ENCODE results near the gene NR6A1.
"Not testable (repeated sequence)": the region's sequence is repeated elsewhere in the genome, so short reads cannot be mapped to it uniquely, and the experiment has no call there.

The NR6A1 gene

DNA sequence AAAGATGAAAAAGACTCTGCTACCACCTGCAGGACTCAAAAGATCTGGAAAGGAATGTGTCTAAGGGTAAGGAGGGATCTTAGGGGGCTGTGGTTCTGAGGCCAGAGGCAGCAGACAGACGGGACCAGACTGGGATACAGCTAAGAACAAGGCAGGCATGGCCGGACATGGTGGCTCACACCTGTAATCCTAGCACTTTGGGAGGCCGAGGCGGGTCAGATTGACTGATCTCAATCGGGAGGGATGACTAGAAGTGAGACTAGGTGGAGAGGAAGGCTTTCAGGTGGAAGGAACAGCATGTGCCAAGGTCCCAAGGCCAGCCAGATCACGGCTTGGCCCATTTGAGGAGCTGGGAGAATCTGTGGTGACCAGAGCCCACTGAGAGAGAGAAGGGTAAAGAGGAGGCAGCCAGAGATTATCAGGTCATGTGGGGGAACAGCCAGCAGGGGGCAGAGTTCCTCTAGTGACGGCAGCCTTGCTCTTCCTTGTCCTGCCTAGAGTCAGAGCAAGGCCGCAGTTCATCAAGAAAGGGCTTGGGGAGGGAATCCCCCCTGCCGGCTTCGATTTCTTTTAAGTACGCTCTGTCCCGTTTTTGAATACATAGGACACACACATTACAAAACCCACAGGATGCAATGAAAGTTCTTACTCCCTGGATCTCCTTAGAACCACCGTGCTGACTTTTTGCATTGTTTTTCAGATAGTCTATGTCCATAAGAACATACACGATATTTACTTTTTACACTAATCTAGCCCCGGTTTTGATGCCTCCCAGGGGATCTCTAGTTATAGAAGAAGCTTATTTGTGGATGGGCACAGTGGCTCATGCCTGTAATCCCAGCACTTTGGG, 3.2 kb upstream of the NR6A1 start:
- DNase-seq, result peak; percentile 66

DNA sequence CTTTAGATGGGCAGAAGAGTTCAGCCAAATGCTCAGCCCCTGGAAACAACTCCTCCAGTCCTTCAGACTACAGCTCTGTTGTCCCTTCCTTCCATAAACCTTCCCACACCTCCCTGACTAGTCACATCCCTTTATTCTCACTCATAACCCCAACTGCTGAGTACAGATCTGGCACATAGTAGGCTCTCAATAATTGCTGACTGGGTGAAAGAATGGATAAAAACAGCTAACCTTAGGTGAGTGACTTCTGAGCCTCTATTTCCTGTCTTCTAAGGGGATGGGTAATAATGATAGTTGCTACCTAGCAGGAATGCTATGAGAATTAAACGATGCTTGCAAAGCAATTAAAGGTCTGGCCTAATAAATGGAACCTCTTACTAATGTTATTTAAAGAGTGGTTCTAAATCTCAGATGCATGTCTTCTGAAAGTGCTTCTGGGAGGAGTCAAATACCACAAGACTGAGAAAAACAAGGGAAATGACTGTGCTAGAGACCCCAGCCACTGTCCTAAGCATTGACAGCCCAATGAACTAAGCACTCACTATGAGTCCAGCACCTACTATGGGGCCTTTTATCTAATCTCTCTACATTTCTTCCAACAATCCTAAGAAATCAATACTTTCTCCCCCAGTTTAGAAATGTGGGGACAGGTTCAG, 2.5 kb upstream of the NR6A1 start:
- DNase-seq, result no peak

DNA sequence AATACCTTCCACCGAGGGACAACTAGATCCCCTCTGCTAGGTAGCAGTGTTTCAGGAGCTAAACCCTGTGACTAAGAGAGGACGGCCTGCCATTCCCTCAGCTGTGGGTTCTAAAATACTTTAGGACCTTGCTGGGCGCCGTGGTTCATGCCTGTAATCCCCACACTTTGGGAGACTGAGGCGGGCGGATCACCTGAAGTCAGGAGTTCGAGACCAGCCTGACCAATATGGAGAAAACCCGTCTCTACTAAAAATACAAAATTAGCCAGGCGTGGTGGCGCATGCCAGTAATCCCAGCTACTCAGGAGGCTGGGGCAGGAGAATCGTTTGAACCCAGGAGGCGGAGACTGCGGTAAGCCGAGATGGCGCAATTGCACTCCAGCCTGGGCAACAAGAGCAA, 1.8 kb upstream of the NR6A1 start:
- not testable (repeated sequence) for DNase-seq

DNA sequence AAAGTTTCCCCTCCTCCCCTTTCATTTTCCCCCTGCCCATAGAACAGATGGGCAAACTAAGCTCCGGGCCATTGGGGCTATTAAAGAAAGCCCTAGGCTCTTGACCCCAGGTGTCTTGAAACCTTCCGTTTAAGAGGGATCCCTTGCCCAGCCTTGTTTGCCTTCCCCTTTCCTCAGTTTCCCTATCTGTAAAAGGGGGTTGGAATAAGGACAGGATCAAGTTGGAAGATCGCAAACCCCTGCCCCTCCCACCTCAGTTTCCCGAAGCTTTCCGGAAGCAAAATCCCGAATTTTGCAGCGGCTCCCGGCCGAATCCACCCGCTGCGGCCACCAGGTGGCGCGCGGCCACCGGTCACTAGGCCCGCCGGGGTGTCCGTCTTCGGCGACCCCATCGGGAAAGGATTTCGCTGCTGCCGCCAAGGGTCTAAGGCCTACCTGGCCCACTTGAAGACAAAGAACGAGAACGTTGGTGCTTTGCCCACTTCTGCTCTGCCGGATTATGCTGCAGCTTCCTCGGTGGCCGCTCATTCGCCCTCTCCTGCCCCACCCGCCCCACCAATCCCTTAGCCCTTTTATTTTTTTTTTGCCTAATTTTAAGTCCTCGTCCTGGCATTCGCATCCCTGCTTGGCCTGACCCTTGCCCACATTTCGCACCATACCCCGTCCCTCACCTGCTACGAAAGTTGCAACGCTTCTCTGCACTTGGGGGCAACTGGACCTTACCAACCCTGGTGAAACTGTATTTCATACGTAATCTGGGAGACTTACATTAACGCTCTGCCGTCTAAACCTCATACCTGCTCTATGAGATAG, 962 bp upstream of the NR6A1 start:
- DNase-seq, result no peak

DNA sequence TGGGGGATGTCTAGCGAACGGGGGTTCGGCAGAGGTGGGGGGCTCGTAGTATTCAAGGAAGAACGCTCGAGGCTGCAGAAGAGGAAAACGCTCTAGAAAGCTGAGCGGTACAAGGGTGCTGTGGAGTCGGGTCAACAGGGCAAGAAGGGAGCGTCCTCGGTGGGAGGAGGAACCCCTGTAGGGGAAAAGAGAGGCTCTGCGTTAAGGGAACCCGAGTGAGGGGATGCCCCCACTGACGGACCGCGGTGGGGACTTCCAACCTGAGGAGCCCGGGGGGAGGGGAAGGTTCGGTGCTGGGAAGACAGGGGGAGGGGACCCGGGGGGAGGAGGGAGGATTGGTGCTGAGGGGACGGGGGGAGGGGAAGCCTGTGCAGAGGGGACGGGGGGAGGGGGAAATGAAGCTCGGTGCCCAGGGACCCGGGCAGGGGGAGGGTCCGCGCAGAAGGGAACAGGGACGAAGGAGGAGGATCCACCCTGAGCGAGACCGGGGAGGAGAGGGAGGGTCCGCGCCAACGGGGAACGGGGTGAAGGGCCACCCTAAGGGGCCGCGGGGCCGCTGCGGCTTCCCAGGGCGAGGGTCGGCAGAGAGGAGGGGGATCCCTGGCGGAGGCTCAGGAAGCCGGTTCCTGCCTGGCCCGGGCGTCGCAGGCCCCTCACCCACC, 621 bp downstream of the NR6A1 start:
- DNase-seq, result no peak

DNA sequence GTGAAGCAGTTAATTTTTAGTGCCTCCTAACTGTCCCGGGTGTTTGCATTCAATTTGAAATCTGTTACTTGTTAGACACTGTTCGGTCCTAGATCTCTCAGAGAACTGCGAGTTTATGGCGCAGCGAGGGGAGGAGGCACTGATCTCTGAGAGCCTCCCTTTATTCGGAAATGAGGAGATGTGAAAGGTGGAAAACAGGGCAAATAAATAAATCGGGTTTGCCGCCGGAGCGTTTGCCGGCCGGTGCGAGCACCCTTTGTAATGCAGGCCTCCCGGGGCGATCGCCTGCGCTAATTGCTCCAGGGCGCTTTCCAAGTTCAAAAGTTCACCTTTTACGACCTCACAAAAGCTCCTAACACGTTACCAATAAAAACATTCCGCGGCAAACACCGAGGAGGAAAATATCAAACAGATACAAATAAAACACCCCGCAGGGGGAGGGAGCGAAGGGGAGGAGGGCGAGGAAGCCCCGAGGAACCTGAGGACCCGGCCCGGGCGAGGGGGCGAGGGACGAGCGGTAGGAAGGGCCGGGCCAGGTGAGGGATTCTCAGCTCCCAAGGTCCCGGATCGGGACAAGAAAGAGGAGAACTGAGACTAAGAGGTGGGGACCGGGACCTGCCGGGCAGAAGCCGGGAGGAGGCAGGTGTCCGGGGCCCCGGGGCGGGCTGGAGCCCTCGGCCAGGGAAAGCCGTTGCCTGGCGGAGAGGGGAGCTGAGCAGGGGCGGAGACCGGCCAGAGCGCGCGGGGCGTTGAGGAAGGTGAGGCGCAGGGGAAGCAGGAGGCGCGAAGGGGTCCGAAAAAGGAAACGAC, 1.4 kb downstream of the NR6A1 start:
- DNase-seq, result no peak

DNA sequence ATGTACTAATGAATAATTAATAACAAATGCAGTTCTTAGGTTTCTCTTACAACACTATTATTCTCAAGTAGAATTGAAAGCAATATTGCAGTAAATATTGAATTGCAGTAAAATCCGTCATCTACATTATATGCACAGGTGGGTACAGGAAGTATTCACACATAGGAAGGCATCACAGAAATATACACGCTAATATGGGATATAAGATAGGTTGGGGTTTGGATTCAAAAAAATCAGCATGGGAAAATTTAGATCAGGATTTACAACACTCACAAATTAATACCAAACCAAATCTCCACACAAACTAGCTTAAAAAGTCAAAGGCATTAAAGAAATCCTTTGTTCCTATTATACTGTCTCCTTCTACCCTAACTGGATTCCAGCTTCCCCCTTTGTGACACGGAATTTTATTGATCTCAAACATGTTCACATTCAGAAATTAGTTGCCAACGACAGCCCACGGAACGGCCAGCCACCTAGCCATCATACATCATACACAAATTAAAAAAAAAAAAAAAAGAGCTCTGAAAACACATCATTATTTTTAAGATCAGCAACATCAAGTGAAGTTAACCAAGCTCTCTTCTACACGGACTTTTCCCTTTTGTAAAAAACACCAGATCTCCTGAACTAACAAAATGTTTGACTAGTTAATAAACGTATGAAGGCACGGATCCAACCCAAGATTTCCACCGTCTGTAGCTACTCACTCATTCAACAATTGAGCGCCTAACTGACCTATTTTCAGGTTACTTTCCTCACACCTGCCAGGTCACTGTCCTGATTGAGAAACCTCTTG, 2.2 kb downstream of the NR6A1 start:
- DNase-seq, result no peak

DNA sequence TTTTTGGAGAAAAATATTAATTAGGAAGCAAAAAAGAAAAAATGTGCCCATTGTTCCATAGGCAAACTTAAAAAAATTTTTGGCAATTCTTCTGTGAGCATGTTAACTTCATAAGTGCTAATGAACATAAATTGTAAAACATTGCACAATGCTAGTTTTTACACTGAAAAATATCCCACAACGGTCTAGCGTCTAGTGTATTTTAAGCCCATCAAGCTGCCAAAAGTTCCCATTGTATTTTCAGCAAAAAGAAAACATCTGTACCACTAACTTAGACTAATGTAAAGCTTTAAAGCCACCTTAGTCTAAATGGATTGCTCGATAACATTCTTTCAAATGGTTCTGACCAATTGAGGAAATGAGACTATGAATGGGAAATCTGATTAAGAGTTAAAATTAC, 2.8 kb downstream of the NR6A1 start:
- no peak for DNase-seq

DNA sequence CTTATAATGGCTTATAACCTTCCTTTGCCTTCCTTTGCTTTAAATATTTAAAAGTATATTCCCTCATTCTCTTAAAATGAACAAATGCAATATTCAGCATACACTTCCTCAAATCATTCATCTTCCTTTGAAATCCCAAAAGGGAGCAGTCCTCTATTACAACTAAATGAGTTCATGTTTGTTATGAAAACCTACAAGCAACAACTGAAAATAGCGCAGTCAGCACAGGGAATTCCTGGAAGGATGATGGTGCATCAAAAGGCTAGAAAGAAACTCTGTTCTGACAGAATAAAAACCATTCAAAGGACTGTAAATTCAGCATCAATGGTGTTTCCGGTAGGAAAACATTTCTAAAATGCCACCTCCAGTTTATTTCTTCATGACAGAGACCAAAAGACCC, 3.3 kb downstream of the NR6A1 start:
- DNase-seq, result no peak

DNA sequence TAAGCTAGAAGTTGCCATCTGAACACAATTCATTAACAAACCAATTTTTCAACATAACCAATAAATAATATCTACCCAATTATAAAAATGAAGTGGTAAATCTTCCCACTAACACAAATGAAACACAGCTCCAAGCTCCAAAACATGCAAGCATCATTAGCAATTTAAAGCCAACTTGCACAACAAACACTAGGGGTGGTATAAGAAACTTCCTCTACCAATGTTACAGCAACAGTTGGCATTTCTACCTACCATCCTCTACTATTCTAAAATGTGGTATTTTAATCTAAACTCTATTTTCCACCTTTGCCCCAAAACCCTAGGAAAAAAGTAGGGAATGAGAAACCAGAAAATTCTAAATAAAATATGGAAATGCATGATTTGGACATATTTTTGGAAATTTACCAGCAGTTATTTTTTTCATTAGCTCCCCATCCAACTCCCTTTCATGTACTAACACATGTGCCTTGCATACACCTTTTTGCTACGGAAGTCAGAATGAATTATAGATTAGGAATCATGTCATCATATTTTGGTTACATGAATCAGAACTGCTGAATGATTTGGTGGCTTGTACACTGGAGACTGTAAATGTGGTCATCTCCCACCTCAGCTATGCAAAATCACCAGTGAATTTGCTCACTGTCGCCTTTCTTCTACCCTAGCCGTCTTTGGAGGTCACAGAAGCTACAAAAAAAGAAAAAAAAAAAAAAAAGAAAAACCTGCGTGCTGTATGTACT, 4.1 kb downstream of the NR6A1 start:
- no peak for DNase-seq

DNA sequence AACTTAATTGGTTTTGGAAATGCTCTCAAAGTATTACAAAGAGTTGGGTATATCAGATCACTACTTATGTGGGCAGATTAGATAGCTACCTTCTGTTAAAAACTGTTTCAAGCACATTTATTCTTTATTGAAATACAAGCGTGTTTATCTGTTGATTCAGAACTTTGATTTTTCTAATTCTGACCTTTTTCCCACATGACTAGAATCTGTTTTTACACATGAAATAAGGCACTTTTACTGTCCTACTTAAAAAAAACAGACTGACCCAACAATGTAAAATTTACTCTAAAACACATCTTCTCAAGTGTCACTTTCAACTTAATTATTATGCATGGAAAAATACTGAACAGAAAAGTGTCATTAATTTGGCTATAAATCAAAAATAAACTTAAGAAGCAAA, 4.8 kb downstream of the NR6A1 start:
- no peak for DNase-seq

DNA sequence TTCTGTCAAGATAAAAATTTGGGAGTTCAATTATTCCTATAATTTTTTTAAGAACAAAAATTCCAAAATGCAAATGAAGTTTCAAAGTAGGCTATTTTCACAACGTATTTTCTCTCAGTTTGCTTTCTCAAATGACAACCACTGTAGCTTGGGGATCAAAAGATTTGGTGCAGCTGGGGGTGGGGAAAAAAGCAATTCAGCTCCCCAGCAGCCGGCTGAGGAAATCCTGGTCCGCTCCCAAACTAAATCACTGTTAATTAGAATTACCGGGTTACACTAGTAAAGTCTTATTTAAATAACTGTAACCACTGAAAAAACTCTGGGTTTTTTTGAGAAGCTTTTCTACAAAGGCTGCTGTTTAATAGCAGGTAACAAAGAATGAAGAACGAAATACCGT, 5.7 kb downstream of the NR6A1 start:
- DNase-seq, result no peak

DNA sequence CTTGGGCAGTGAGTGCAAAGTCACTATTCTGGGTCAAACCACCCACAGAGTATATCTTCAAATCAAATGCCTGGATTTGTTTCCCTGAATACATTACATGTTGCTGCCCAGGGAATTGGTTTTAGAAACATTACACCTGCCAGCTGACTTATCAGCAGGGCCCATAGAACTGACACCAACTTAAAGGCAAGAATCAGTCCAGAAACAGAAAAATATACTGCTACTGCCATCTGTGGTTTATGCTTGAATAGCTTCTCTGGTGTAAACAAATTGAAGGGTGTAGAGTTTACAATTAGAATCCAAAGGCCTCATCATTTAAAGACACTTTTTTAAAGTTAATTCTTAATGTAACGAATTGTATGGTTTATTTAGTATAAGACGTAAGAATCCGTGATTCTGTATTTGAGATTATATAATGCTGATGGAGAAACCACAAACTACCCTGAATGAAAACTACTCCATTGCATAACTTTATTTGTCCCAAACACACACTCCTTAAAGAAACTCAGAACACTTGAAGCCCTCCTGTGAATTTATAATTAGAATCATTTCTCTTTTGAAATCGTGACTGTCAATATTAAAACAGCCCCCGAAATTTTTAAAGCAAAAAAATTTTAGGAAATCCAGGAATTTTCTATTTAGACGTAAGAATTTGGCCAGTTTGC, 6.2 kb downstream of the NR6A1 start:
- no peak for DNase-seq

DNA sequence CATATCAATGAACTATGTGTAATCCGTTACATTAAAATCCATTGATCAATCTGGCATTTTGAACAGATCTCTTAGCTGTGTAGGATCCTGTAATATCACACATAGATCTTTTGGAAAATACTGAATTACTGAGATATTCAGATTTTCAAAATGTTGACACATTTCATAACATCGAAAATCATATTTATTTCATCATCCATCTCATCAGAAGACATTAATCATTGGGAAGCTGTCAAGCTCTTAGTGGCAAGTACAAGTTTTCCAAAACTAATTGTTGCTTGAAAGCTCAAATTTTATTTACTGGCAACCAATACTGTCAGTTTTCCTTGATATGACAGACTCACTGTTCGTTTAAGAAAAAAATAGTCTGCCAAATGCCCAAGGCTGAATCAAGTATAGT, 8.5 kb downstream of the NR6A1 start:
- no peak for DNase-seq

DNA sequence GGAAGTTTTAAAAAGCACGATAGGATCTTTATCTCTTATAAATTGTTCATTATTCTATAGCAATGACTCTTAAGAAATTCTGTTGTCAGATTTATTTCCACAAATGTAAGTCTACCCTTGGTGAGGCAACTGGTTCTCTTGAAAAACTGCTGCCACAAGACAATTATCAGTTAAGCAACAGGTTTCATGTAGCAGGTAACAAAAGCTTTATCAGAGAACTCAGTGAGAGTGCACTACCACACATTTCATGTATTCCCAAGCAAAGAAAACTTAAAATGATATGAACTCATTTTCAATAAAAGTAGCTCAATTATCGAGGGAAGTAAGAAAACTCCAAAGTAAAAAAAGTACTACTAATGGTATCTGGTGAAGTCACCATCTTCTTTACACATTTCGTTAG, 9.4 kb downstream of the NR6A1 start:
- no peak for DNase-seq

DNA sequence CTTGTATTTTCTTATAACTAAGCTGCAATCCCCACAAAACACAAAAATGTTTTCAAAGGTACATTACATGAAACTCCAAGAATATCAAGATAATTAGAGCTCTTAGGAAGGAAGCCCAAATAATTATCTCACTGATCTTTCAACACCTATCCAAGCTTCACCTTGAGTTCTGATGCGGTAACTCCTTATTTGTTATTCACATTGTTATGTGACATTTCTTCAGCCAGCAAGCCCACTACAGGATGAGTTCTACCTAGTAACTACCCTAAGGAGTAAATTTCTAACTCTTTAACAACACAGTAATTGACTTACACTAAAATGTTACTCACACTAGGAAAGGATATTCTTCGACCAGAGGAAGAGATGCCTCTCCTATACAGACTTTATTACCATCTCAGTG, 9.9 kb downstream of the NR6A1 start:
- no peak for DNase-seq

DNA sequence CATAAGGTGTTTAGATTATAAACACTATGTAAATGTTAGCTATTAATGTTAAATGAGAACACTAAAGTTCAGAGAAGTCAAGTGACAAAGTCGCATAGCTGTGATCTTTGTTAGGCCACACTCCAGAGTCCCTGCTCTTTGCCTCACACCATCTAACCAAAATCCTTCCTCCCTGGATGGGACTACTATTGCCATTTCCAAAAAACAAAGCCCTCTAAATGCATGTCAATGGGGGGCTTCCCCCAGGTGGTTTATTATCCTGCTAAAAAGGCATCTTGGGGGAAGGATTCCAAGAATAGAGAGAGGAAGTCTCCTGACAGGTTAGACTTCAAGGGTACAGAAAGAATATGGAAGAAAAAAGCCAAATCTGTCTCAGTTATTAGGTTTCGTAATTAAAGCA, 10.4 kb downstream of the NR6A1 start:
- no peak for DNase-seq

DNA sequence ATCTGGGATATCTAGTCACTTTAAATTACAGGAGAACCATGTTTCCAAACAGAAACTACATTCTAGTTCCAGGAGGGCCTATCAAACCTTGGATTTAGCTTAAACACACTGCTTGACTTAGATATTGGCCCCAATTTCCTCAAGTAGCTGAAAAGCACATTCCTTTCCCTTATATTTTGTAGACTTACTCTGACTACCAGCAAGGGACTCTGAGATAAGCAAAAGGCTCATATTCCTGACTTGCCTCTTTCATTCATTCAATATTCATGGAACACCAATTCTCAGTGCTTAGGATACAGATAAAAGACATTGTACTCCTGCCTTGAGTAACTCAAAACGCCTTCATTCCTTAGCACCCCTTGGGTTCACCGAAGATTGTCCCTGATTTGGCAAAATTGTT, 11.8 kb downstream of the NR6A1 start:
- no peak for DNase-seq

DNA sequence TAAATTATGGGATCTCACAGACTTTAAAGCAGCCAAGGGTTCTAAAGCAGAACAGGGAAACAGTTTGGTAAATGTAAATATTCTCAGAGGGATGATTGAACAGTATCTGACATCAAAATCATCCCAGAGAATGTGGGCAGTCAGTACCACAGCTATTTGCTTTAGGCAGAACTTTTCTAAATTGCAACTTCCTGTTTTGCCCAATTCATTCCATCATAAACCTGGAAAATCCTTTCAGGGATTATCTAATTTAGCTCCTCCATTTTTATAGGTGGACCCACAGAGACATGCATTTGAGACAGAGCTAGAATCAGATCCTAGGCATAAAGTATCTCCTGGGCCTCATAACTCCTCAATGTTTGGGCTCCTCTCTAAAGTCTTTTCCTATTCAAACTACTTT, 12.4 kb downstream of the NR6A1 start:
- DNase-seq, result no peak

DNA sequence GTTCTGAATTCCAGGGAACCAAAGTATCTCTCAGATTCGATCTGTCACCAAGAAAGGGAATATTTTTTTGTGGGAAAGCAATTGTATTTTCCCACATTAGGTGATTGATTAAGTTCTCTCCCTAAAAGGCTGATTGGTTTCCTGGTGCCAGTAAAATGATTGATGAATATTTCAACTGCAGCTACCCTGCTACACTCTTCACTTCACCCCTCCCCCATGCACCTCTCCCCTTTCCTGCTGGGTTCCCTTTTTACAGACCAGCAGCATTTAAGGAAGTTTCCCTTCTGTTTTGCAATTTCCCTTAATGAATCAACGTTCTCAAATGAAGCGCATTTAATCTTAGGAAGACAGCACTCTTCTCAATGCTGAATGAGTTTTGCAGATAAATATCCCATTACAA, 13.1 kb downstream of the NR6A1 start:
- no peak for DNase-seq
